ENCODE data around the gene UBA3. TPM values are rescaled to one million over a fixed set of nuclear protein-coding genes. Genes with fewer than 3 reads are reported as not detected.

Gene UBA3
- total RNA-seq, 1 donor, result 77.1 TPM

DNA sequence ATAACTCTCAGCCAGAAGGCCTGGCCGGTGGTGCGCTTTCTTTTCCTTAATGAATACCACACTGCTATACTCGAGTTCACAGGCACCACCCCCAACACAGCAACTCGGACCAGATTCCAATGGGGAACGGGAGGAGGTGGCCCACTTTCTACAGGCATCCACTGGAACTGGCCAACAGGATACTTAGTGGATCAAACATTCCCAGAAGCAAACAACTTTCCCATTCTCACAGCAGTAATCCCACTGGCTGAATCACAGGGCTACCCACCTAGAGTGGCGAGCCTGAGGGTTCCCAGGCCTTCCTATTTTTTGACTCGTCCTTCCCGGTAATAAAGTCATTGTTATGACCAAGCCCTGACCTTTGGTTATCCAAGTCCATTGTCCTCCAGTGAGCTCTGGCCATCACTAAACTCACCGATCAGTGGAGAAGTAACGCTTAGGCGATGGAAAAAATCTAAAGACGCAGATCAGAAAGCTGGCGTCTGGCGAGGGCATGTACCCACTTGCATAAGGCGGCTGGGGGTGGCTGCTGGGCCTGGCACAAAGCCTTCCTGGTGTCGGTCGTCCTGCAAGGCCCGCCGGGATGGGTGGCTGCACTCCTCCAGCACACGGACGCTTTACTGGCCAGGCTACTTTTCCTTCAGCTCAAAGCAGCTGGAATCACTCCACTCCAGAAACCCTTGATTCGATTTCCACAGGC lies 67.9 kb downstream of the UBA3 start:
- H3K79me2 ChIP-seq (ENCODE audit: insufficient read depth, low read length), result peaks cover 12% of the 10 kb centered on the region

DNA sequence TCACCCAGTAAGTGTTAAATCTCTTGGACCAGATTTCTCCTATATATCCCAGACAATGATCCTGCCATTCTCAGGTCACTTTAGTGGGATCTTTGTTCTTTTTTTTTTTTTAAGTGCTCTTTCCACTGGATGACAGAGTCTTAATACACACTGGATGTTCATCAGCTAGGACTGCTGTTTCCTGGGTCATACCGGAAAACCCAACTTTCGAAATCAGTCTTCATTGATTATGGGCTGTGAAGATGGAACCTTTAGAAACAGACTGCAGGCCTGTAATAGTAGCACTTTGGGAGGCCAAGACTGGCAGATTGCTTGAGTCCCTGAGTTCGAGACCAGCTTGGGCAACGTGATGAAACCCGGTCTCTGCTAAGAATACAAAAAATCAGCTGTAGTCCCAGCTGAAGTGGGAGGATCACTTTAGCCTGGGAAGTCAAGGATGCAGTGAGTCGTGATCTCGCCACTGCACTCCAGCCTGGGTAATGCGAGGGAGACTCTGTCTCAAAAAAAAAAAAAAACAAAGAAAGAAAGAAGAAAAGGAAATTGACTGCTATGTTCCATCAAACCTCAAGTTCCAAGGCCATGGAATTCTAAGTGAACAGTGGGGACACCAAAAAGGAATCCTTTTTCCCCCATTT lies 69.0 kb downstream of the UBA3 start:
- DNase-seq (ENCODE audit: insufficient read length, low spot score, missing footprints), result no peak
- H3K9me3 ChIP-seq (ENCODE audit: low read depth, low read length), result no peaks in the 10 kb centered on the region
- H3K36me3 ChIP-seq (ENCODE audit: insufficient read depth, low read length), result peaks cover 32% of the 10 kb centered on the region
- no peak overlapping the region for H3K4me3 ChIP-seq (ENCODE audit: insufficient read depth, low read length)
- TF ChIP-seq CTCF (IDR thresholded peaks at IDR 0.05; ENCODE audit: extremely low read depth, low read depth, low read length), result no peak
- H3K4me2 ChIP-seq (ENCODE audit: insufficient read depth, low read length), result peak overlapping the region; percentile 78
- H3K27ac ChIP-seq (ENCODE audit: low read depth, low read length), result peak overlapping the region; percentile 90
- no peak overlapping the region for H2AFZ ChIP-seq (ENCODE audit: low read length)
- peaks cover 6% of the 10 kb centered on the region for H3K79me2 ChIP-seq (ENCODE audit: insufficient read depth, low read length)
- peaks cover 51% of the 10 kb centered on the region for H3K4me1 ChIP-seq (ENCODE audit: insufficient read depth, low read length)
- no peaks in the 10 kb centered on the region for H3K27me3 ChIP-seq (ENCODE audit: insufficient read depth, low read length)
- no peaks in the 10 kb centered on the region for H4K20me1 ChIP-seq (ENCODE audit: insufficient read depth, low read length)

More for the DNA sequence above, 67.9 kb downstream of the UBA3 start:
- H3K27ac ChIP-seq (ENCODE audit: low read depth, low read length), result peak overlapping the region; percentile 90
- no peaks in the 10 kb centered on the region for H3K9me3 ChIP-seq (ENCODE audit: low read depth, low read length)
- TF ChIP-seq CTCF (IDR thresholded peaks at IDR 0.05; ENCODE audit: extremely low read depth, low read depth, low read length), result no peak
- peak; percentile 73 for DNase-seq (ENCODE audit: insufficient read length, low spot score, missing footprints)
- H3K4me3 ChIP-seq (ENCODE audit: insufficient read depth, low read length), result peak overlapping the region; percentile 78
- H4K20me1 ChIP-seq (ENCODE audit: insufficient read depth, low read length), result no peaks in the 10 kb centered on the region
- H3K4me2 ChIP-seq (ENCODE audit: insufficient read depth, low read length), result peak overlapping the region; percentile 78
- peak overlapping the region; percentile 43 for H2AFZ ChIP-seq (ENCODE audit: low read length)
- no peaks in the 10 kb centered on the region for H3K27me3 ChIP-seq (ENCODE audit: insufficient read depth, low read length)
- H3K36me3 ChIP-seq (ENCODE audit: insufficient read depth, low read length), result peaks cover 29% of the 10 kb centered on the region
- H3K4me1 ChIP-seq (ENCODE audit: insufficient read depth, low read length), result peaks cover 51% of the 10 kb centered on the region

DNA sequence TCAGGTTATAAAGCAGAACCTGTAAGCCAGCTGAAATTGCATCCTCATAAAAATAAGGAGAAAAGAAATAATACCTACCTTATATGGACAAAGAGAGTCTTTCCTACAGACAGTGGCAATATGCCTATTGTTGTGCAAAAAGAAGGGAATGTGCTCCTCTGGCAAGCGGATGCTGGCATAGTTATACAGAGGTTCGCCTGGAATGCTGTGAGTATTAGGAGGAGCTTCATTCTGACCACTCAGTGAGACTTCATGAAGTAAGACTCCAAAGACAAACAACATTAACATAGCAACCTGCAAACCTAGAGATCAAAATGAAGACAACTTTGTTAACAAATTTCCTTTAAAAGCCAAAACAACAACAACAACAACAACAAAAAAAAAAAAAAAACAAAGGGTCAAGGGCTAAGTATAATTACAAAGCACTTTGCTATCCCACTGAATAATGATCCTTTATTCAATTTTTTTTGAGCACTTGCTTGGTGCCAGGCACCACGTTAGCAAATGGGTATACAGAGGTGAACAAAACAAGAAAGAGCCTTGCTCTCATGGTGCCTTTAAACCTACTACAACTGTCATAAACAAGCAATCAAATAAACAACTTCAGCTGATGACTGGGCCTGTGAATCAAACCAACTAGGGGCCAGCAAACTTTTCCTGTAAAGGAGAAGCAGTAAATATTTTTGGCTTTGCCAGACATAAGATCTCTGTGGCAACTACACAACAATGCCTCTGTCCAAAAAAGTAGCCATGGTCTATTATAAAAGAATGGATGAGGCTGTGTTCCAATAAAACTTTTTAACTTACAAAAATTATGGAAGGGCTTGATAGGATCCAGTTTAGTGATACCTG lies 70.4 kb downstream of the UBA3 start:
- Histone ChIP-seq H3K4me3 (ENCODE audit: insufficient read depth, low read length) (peak overlapping the region; percentile 14), H3K27me3 (ENCODE audit: insufficient read depth, low read length) (no peaks in the 10 kb centered on the region), H3K4me2 (ENCODE audit: insufficient read depth, low read length) (peak overlapping the region; percentile 46), H4K20me1 (ENCODE audit: insufficient read depth, low read length) (no peaks in the 10 kb centered on the region), H3K9me3 (ENCODE audit: low read depth, low read length) (no peaks in the 10 kb centered on the region), H3K4me1 (ENCODE audit: insufficient read depth, low read length) (peaks cover 63% of the 10 kb centered on the region), H3K36me3 (ENCODE audit: insufficient read depth, low read length) (peaks cover 33% of the 10 kb centered on the region), H3K79me2 (ENCODE audit: insufficient read depth, low read length) (peaks cover 6% of the 10 kb centered on the region), H2AFZ (ENCODE audit: low read length) (no peak overlapping the region), H3K27ac (ENCODE audit: low read depth, low read length) (peak overlapping the region; percentile 90)
- TF ChIP-seq CTCF (IDR thresholded peaks at IDR 0.05; ENCODE audit: extremely low read depth, low read depth, low read length), result no peak
- peak; percentile 87 for DNase-seq (ENCODE audit: insufficient read length, low spot score, missing footprints)
